ENCODE measurements around the gene PGA5. TPM values are rescaled to one million over a fixed set of nuclear protein-coding genes. Genes with fewer than 3 reads are reported as not detected.

The PGA5 gene
- total RNA-seq, 4 donors from 2014 or later: 0.55 to 15.0 TPM; not detected in 2

- no peak overlapping the region for H3K4me3 ChIP-seq
- no peak for TF ChIP-seq EP300 (IDR thresholded peaks at IDR 0.05; ENCODE audit: low read depth)
- TF ChIP-seq CTCF (IDR thresholded peaks at IDR 0.05): no peak
- TF ChIP-seq POLR2A (IDR thresholded peaks at IDR 0.05): no peak
- TF ChIP-seq POLR2AphosphoS5 (IDR thresholded peaks at IDR 0.05): no peak
- 88 to 92% methylated on average over 2 to 4 of the region's 4 CpGs for WGBS, 2 donors (ENCODE audit: low coverage in 1 of 2)
- intact Hi-C loops (cut with DNase I; ENCODE audit: low total_unique reads): no loop called here
- no peaks in the 10 kb centered on the region for H3K9me3 ChIP-seq
- no peak overlapping the region for H3K27ac ChIP-seq
- no peak for DNase-seq
- no peaks in the 10 kb centered on the region for H3K36me3 ChIP-seq
- H3K27me3 ChIP-seq: peaks cover 18% of the 10 kb centered on the region
- in situ Hi-C loops (cut with MboI; ENCODE audit: low pct_ligation_motif_present in 1 of 4, low pct_unique_long_range_greater_than_20kb in 1 of 4, low sequenced_read_pairs in 3 of 4): no loop called here
- H3K4me1 ChIP-seq: no peaks in the 10 kb centered on the region
Observed at GRCh38 chr11:61275191-61275590, 34.2 kb downstream of the PGA5 start.

GRCh38 chr11:61277186-61278000 is 36.4 kb downstream of the PGA5 start:
- H3K27ac ChIP-seq: no peak overlapping the region
- no peak overlapping the region for H3K4me3 ChIP-seq
- no peak for TF ChIP-seq POLR2A (IDR thresholded peaks at IDR 0.05)
- no peak for TF ChIP-seq POLR2AphosphoS5 (IDR thresholded peaks at IDR 0.05)
- TF ChIP-seq CTCF (IDR thresholded peaks at IDR 0.05): no peak
- TF ChIP-seq EP300 (IDR thresholded peaks at IDR 0.05; ENCODE audit: low read depth): no peak
- peaks cover 0 to 4% (median 0%) of the 10 kb centered on the region in 4 donors for H3K4me1 ChIP-seq
- in situ Hi-C loops (cut with MboI; ENCODE audit: low pct_ligation_motif_present in 1 of 4, low pct_unique_long_range_greater_than_20kb in 1 of 4, low sequenced_read_pairs in 3 of 4) (no loop called here), intact Hi-C loops (cut with DNase I; ENCODE audit: low total_unique reads) (no loop called here)
- no peaks in the 10 kb centered on the region for H3K36me3 ChIP-seq
- no peak for DNase-seq
- peaks cover 25% of the 10 kb centered on the region for H3K27me3 ChIP-seq
- H3K9me3 ChIP-seq: no peaks in the 10 kb centered on the region
- 82 to 85% methylated on average over 11 to 14 of the region's 14 CpGs for WGBS, 2 donors (ENCODE audit: low coverage in 1 of 2)

- peaks cover 0 to 4% (median 0%) of the 10 kb centered on the region in 4 donors for H3K4me1 ChIP-seq
- DNase-seq: no peak
- H3K27ac ChIP-seq: no peak overlapping the region
- intact Hi-C loops (cut with DNase I; ENCODE audit: low total_unique reads): no loop called here
- 57 to 74% methylated on average over 5 to 10 of the region's 10 CpGs for WGBS, 2 donors (ENCODE audit: low coverage in 1 of 2)
- in situ Hi-C loops (cut with MboI; ENCODE audit: low pct_ligation_motif_present in 1 of 4, low pct_unique_long_range_greater_than_20kb in 1 of 4, low sequenced_read_pairs in 3 of 4): no loop called here
- H3K27me3 ChIP-seq: peaks cover 28% of the 10 kb centered on the region
- H3K9me3 ChIP-seq: no peaks in the 10 kb centered on the region
- no peaks in the 10 kb centered on the region for H3K36me3 ChIP-seq
- no peak overlapping the region for H3K4me3 ChIP-seq
- TF ChIP-seq POLR2A (IDR thresholded peaks at IDR 0.05) (no peak), EP300 (IDR thresholded peaks at IDR 0.05; ENCODE audit: low read depth) (no peak), POLR2AphosphoS5 (IDR thresholded peaks at IDR 0.05) (no peak), CTCF (IDR thresholded peaks at IDR 0.05) (no peak)
Observed at GRCh38 chr11:61278001-61278470, 37.1 kb downstream of the PGA5 start.

GRCh38 chr11:61279934-61280659 is 39.1 kb downstream of the PGA5 start:
- Histone ChIP-seq H3K27ac (no peak overlapping the region), H3K27me3 (peaks cover 24% of the 10 kb centered on the region), H3K4me3 (no peak overlapping the region), H3K4me1 (peaks cover 0 to 4% (median 0%) of the 10 kb centered on the region in 4 donors), H3K36me3 (no peaks in the 10 kb centered on the region), H3K9me3 (no peaks in the 10 kb centered on the region)
- WGBS, 2 donors (ENCODE audit: low coverage in 1 of 2): 73 to 75% methylated on average over 6 to 12 of the region's 12 CpGs
- intact Hi-C loops (cut with DNase I; ENCODE audit: low total_unique reads): no loop called here
- no peak for DNase-seq
- in situ Hi-C loops (cut with MboI; ENCODE audit: low pct_ligation_motif_present in 1 of 4, low pct_unique_long_range_greater_than_20kb in 1 of 4, low sequenced_read_pairs in 3 of 4): no loop called here
- no peak for TF ChIP-seq EP300 (IDR thresholded peaks at IDR 0.05; ENCODE audit: low read depth)
- no peak for TF ChIP-seq CTCF (IDR thresholded peaks at IDR 0.05)
- no peak for TF ChIP-seq POLR2AphosphoS5 (IDR thresholded peaks at IDR 0.05)
- TF ChIP-seq POLR2A (IDR thresholded peaks at IDR 0.05): no peak
